Mesenteric fat pad (tissue), 1 donor: ENCODE results near the gene FBXO24. TPM values are rescaled to one million over a fixed set of nuclear protein-coding genes. Genes with fewer than 3 reads are reported as not detected.

Experiments
- DNase-seq: peaks from one replicate; pipeline ENCODE4 v3.0.0-alpha.2; 2020; ENCODE audit warnings: low spot score
- total RNA-seq: library from RNA; stranded (reverse); fragmentation: NEBNext Ultra II Directional; extraction: Animal tissue kit (Norgen Biotek cat#: 25700); gene quantifications from one replicate; pipeline ENCODE4 v1.2.1, GENCODE V29; 2021
- donor health status: DM: yes; HTN: yes; CAD: no.

FBXO24 gene
- total RNA-seq, 1 donor from 2014 or later = not detected

DNA sequence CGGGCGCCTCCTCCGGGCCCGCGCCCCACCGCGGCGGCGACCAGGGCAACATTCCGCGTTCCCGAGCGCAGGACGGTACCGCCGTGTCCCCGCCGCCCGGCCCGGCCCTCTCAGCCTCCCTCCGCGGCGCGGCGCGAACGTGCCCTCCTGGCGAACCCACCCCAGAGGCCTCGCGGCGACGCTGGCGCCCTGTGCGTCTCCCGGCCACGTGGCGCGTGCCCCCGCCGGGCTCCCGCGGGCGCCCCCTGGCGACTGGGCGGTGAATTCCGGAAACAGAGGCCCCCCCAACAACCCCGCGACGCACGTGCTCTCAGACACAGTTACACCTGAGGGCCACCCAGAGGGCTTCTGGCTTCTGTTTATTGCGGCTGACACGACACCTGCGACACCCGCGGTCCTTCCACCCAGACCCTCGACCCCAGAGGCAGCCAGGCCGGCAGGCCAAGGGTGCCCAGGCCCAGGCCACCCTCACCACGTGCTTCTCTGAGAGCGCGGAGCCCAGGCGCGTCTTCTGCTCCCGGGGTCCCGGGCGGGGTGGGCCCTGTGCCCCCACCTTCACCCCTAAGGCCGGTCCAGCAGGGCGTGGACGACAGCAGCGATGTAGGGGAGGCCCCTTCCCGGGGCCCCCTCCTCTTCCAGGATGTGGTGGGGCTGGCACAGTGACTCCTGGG, 12.3 kb upstream of the FBXO24 start, which contains the start of gene SAP25:
TSS of gene SAP25 (minus strand) at position 210 of the 671 bp plus-strand sequence. CDS start at position 52, 158 bp downstream.
- DNase-seq = no peak

DNA sequence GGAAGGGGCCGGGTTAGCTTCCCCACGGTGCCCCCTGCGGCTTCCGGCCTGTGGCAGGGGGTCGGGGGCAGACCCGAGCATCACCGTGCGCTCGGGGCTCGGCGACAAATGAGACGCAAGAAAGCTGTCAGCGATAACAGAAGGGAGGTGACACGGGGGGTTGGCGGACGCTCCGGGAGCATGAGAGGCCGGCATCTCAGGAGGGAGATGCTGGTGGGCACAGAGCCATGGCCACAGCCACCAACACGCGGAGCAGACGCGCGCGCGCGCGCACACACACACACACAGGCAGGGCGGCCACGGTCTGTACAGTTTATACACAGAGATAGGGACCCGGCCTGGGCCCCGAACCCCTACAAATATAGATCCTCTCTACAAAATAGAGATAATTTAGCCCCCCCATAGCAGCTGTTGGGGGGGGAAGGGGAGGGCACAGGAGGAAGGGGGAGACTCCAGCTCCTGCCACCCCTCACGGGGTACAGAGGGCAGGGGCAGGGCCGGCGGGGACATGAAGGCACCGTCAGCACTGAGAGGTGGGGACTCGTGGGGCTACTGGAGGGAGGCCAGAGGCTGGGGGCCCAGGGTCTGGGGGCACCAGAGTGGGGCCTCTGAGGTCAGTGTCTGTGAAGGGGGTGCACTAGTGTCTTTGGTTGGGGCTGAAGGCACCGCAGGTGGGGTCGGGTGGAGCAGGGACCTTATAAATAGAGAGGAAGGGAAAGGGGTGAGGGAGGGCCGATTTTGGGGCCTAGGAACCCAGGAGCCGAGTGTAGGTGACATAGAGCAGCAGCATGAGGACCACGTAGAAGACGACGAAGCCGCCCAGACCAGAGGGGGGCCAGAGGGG, 11.5 kb upstream of the FBXO24 start:
- no peak for DNase-seq

DNA sequence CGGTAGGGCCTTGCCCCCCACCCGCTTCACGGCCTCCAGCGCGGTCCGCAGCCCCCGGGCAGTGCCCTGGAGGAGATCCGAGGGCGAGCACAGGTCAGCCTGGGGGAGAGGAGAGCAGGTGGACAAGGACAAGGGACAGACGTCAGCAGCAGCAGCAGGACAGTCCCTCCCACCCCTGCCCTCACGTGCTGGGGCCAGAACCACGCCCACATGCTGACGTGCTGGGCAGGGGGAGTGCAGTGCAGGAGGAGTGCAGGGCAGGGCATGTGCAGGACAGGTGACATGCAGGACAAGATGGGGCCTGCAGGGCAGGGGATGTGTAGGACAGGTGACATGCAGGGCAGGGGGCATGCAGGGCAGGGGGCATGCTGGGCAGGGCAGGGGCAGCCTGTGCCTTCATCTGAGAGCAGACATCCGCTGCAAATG, 10.9 kb upstream of the FBXO24 start:
- no peak for DNase-seq

DNA sequence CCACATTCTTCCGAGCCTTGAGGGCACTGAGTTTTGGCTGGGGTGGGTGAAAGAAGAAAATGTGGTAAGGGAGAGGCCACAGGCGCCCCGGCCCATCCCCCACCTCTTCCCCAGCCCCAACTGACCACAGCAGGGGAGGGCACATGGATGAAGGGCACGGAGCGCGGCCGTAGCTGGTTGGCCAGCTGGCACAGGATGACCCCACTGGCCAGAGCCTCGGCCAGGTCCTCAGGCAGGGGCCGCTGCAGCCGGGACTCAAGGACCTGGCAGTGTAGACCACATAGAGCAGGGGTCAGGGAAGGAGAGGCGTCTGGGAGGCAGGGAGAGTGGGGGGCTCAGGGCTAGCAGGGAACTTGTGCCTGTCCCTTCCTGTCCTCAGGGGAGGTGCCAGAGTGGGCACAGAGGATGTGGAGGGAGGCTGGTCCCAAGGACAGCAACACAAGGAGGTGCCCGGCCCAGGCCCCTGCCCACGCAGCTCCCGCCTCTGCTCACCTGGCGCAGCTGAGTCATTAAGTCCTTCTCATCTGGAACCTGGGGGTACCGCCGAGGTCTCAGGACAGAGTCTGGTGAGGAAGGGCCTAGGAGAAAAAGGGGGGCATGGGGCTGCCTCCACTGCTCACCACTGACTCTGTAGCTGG, 10.3 kb upstream of the FBXO24 start:
- DNase-seq = no peak

DNA sequence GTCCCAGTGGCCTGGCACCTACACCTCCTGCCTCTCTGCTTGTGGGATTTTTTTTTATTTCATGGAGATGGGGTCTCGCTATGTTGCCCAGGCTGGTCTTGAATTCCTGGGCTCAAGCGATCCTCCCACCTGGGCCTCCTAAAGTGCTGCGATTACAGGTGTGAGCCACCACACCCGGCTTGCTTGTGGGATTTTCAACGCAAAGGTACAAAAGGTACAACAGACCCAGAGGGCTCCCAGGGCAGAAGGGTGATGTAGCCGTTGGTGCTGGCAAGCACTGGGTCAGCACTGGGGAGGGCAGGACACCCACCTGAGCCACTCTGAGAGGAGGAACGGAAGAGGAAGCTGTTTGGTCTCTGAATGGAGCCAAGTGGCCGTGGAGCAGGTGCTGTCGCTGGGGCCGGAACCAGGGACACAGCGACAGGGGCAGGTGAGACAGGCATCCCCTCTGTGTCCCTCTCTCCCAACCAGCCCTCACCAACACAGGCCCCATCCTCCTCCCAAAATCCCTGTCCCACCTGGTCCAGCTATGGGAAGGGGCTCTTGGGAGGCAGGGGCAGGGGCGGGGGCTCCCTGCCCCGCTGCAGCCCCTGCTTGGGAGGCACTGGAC, 9.6 kb upstream of the FBXO24 start:
- no peak for DNase-seq

DNA sequence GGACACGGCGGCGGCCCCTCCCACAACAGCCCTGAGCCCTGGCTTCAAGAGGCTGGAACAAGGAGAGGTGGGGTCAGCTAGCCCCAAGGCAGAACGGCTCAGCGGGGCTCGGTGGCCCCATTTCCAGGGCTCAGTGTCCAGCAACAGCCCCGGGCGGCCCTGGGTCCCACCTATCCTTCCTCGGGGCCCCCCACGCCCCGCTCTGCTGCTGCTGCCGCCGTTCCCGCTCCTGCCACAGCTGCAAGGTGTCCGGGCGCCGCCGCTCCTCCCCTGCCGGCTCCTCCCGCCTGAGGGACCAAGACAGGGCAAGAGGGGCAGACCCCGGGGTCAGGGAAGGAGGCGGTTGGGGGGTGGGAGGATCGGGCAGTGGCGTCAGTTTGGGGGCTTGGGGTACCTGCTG, 9.0 kb upstream of the FBXO24 start:
- DNase-seq = no peak

DNA sequence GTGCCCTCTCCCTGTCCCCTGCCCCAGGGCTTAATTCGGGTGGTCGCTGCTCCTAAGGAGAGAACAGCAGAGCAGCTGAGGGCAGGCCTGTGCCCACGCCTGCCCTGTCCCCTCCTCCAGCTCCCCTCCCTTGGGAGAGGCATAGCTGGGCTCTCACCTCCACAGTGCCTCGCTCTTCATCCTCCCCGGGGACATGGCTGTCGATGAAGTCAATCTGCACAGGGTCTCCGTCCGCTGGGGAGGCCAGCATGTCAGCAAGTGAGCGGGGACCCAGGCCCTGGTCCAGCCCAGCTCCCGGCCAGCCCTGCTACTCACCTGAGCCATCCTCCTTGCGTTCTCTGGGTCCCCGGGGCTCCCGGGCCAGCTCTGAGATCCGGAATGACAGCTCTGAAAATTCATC, 8.6 kb upstream of the FBXO24 start:
- DNase-seq = no peak

DNA sequence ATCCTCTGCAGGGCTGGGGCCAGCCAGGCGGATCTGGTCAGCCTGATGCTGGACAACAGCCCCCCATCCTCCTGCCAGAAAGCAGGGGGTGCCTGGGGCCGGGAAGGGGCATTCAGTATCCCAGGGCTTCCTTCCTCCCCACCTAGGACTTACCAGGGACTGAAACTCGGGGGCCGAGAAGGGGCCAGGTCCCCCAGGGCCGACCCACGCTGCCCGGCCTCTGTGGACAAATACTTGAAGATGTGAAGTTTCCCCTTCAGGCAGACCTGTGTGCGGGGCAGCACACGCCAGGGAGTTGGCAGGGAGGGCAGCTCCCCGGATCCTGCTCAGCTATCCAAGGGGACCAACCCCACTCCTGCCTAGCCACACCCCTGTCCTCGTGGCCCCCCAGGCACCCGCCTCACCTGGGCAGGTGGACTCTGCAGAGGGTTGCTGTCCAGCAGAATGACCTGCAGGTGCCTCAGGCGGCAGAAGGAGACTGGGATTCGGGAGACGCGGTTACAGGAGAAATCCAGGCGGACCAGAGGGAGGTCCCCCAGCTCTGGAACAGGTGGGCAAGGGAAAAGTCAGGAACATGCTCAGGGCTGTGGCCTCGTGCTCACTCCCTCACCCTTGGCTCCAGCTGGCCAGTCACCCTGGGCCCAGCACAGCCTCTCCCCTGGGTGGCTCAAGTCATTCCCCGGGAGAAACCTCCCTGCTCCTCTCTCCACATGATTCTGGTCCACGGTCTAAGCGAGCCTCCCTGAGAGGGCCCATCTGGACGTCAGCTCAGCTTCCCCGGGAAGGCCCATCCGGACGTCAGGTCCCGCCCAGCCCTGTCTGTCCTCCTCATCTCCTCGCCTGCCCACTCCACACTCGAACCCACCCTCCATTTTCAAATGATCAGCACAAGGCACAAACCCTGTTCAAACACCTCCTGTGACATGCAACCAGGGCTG, 7.6 kb upstream of the FBXO24 start:
- no peak for DNase-seq

DNA sequence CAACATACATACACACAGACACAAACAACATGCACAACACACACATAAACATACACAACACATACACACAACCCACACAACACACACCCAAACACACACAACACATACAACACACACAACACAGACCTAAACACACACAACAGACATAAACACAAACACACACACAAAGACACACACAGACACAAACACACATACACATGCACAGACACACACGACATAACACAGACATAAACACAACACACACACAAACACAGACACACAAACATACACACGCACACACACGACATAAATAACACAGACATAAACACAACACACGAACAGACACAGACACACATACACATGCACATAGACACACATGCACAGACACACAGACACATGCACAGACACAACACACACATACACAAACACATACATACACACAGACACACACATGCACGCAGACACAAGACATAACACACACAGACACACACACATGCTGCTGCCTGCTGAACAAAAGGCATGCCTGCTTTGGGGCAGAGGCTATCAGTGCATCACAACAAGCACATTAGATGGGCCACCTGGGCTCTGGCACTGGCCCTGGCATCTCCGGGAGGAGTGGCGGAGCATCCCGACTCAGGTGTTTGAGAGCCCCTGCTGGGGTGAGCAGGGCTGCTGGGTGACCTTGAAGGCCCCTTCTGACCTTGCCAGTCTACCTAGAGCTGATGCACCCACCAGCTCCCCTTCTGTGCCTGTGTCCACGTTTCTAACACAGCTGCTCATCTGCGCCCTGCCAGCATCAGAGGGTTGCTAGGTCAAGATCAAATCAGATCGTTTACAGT, 5.5 kb upstream of the FBXO24 start:
- no peak for DNase-seq

DNA sequence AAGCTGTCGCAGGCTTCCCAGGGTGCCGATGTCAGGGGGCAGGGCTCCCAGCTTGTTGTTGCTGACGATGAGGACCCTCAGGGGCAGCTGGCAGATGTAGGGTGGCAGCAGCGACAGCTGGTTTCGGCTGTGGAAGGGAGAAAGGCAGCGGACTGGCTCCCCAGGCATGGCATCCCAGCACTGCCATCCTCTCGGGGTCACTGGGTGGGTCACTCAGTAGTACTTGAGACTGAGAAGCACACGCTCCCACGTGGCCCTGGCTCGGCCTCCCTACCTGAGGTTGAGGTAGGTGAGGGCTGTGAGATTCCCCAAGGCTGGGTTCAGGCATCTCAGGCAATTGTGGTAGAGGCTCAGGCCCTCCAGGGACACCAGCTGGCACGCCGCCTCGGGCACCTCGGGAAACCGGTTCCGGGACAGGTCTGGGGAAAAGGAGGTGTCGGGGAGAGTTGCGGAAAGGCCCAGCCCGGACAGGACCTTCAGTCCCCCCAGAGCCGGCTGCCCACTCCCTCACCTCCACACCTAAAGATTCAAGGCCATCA, 4.0 kb upstream of the FBXO24 start:
- no peak for DNase-seq

DNA sequence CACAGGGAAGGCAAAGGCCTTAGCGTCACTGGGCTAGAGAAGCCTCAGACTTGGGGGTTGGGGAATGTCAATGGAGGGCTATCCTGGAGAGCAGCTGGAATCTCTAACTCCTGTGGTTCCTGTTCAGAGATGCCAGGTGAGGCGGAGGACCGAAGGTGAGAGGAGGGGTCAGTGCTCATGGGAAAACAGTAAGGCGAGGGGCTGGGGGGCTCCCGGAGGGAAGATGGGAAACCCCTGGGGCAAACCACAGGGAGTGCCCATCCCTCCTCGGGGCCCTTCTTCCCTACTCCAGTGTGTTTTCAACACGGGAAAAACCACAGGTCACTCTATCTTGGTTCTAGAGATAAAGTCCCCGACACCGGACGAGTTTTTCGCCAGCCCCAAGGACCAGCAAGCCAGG, 3.5 kb upstream of the FBXO24 start:
- DNase-seq = no peak

DNA sequence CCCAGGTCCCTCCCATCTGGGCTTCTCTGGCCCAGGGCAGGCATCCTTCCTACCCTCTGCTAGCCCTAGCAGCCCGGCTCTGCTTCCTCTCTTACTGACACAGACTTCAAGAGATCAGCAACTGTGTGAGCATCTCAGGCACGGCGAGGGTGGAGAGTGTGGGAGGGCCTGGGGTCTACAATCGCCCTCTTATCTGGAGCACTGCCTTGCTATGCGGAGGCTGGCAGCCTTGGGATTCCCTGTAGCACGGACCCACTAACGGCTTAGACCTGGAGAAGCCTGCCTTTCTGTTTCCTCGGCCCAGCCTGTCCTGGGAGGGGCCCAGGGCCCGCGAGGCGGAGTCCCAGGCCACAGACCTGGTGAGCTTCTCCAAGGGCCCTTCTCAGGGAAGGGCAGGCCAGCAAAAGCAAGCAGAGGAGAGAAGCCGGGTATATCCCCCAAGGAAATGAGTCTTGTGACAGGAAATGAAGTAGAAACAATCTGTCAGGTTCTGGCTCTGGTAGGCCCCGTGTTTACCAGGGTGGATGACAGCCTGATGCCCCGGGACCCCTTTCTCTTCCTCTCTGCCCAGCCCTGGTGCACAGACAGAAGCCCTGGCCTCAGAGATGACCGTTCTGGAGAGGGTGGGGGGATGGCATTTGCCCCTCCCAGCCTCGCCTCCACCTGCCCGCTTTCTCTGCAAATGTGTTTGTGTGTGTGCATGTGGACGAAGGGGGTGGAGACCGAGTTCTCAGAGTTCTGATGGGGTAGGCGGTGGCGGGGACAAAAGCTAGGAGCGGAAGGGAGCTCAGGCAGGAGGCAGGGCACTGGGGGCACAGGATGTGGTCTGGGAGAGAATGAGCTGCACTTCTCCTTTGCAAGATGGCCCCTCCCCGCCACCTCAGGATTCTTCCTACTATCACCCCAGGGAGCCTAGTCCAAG, 2.7 kb upstream of the FBXO24 start:
- no peak for DNase-seq

DNA sequence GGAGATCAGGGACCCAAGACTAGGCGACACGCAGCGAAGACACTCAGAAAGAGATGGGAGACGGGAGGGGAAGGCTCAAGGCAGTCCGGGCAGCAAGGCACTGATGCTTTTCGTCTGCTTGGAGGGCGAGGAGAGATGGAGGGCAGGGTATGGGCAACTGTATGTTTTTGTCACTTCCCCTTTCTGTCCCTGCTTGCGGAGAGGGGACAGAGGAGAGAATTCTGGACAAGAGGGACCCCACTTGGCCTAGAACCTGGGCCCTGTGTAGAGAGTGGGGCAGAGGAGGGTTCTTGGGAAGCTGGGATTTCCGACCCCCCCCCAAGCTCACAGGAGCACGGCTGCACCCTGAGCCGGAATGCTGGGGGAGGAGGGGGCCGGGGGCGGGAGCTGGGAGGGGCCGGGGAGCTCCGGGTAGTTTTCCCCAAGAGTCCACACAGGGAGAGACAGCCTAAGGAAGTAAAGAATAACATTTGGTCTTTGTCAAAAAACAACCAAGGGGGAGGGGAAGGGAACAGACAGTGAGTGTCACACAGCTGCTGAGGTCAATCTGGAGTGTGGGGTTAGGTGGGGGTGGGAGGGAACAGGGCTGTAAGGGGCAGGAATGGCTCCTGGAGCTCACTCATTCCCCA, 2.0 kb upstream of the FBXO24 start:
- DNase-seq = no peak

DNA sequence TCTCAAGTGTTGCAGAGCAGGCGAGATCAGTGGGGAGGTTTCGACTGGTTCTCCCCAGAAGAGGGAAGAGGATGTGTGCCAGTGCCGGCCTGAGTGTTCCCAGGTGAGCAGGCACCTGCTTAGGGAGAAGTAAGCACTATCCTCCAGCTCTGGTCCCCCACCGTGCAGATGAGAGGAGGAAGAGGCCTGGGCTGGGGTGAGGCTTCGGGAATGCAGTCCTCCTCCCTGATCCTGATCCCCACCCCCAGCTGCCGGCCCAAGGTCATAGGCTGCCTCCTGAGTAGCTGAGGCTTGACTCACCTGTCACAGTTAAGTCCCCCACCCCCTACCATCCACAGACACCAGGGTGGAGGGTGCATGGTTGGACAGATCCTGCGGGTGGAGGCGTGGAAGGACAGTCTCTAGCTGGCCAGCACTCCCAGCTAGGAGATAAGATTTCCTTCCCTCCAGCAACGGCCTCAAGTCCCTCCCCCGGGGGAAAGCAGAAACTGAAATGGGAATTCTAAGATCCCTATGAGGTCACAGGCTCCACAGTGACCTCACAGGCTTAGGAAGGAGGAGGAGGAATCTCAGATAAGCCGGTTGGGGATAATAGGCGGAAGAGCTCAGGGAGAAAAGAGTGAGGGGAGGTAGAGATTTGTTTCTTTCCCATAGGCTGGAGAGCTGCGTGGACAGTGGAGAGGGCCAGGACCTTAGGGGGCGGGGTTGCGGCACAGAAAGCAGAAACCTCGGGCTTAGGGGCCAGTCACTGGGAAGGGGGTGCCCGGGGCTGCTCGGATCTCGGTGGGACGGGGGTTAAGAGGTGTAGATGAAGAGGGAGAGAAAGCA, 1.2 kb upstream of the FBXO24 start:
- no peak for DNase-seq

DNA sequence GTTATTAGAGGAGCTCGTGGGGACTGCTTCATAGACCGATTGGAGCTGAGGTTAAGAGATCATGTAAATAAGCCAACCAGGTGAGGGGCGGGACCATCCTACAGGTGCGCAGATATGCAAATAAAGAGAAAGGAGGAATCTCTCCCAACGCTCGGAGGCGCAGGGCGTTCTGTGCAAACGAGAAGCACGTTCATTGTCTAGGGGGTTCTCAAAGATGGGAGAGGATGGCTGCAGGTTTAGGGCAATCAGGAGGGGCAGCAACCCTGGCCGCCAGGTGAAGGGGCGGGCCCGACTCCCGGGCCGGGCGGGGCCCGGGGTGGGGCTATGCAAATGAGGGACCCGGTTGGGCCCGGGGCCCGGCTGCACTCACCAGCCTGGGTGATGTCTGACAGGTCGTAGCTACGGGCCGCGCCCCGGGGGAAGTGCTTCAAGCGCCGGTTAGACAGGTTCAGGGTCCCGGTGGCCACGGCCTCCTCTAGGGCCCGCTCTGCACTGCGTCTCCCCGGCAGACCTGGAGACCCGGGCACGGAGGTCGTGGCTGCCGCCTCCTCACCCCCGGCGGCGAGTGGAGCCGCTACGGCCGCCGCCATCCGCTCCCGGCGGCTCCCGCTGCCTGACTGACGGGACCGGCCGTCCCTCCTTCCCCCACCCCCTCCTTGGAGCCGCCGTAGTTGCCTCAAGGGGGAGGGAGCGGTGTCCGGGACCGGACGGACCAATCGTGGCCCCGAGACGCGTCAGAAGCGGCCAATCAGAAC, 440 bp upstream of the FBXO24 start, which contains the start of gene LRCH4:
TSS of gene LRCH4 (minus strand) at position 619 of the 755 bp plus-strand sequence. CDS start at position 590, 29 bp downstream.
- no peak for DNase-seq

DNA sequence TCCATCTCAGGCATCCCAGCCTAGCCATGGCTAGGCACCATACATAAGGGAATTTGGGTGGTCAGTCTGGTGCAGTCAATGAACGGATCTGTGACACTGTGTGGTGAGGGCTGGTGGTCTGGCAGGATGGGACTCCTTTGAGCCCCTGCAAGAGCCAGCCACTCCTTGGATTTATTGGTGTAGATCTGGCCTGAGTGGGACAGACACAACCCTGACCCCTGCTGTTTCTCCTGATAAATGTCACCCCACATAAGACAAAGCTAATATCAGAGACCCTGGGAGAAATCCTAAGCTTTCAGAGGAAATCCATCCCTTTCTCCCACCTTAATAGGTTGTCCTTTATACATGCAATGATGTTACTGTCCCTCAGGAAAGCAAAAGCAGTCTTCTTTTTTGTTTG, 2.3 kb downstream of the FBXO24 start:
- DNase-seq = no peak
